ENCODE results near the gene B4GALT3.
"Not testable (repeated sequence)": the region's sequence is repeated elsewhere in the genome, so short reads cannot be mapped to it uniquely, and the experiment has no call there.

B4GALT3 gene
- 72.5 to 97.0 (median 73.6) reads per million in 3 experiments for total RNA-seq

DNA sequence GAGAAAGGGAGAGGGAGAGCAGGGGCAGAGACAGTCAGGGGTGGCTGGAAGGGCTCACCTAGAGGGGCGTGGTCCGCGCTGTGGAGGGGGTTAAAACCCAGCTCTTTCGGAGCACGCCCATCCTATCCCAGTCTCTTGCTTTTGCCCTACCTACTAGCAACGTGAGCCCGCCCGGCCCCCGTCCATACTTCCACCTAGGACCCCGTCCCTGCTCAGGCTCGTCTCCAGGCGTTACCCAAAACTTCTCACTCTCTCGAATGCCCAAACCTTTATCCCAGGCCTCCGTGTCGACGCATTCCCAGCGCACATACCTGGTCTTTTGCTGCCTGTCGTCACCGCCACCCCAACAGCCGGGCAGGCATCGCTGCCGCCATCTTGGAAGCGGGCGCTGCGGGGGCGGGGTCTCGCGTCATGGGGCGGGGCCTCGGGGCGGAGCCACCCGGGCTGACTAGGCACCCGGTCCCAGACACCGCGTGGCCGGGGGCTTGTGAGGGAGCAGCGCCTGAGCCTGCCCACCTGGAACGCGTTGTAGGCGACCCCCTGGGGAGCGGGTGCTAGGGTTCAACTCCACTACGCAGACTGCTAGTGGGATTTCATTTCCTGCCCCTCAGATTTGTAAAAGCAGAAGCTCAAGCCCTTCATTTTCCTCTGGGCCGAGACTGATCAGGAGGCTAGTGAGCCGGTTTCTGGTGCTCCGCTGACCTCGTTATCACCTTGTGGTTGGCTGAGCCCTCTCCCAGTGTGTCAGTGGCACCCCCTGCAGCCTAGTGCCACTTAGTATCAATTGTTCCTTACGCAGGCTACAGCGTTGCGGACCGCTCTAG is at the start of gene B4GALT3:
TSS of gene B4GALT3 (minus strand) at position 396 of the 824 bp plus-strand sequence. CDS start 1,447 bp downstream, outside the sequence.
- peak; percentile 88 for DNase-seq

DNA sequence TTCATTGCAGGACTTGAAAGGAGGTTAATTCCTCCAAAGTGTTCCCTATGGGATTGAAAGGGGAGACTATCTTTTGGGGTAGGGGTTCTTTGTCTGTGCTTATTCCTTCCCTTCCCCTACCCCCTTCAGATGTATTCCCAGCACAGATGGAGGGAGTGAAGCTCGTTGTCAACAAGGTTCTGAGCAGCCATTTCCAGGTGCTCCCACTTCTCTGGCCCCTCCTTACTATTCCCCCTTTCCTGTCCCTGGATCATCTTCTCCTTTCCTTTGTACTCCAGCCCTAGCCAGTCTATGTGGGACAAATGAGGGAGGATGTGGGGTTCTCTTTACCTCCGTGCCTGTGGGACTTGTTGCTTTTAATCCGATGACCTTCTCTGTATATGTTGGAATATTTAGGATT is 49.5 kb upstream of the B4GALT3 start:
- no peak for DNase-seq

DNA sequence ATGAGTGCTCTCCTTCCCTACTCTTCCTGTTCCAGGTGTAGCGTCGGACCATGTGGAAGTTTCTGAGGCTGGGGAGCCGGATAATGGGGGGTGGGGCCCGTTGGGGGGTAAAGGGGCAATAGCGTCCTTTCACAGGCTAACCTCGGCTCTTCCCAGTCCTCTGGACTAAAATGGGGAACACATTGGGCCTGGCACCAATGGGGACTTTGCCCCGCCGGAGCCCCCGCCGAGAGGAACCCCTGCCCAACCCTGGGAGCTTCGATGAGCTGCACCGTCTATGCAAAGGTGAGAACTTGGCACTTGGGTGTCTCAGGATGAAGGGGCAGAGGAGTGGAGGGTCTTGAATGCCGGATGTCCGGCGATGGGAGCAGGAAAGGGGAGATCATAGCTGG is 49.0 kb upstream of the B4GALT3 start:
- DNase-seq = no peak

DNA sequence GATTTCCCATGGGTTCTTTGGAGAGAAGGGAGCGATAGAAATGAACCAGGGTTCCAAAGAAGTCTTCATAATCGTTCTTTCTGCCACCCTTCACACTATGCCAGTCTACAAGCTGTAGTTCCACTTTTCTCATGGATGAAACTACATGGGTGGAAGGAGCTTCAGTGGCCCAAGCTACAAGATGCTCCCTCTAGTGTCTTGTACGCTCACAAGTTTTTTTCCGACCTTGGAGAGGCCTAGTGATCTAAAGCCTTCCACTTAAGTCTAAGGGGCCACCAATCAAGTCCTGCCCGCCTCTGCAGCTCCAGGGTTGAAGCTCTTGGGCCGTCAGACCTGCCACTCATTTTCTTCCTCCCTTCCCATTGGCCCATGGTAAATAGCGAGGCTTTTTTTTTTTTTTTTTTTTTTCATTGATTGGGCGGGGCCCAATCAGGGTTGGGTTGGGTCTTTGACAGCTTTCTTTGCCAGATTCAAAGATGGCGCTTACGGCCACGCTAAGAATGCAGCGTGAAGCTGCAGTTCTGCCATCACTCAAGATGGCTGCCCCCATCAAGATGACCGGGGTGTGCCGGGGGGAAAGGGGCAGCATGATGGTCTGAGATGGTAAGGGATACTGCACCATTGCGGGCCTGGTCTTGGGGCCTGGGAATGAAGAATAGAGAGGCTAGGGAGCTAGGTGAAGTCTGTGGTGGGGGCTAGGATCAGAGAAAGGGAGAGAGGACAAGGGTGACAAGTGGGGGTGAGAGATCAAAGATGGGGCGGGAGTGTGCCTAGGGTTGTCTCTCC is 48.4 kb upstream of the B4GALT3 start, which contains the start of gene TOMM40L:
TSS of gene TOMM40L (plus strand) at position 527 of the 786 bp plus-strand sequence. CDS start 430 bp downstream, outside the sequence.
- DNase-seq = peak; percentile 93

DNA sequence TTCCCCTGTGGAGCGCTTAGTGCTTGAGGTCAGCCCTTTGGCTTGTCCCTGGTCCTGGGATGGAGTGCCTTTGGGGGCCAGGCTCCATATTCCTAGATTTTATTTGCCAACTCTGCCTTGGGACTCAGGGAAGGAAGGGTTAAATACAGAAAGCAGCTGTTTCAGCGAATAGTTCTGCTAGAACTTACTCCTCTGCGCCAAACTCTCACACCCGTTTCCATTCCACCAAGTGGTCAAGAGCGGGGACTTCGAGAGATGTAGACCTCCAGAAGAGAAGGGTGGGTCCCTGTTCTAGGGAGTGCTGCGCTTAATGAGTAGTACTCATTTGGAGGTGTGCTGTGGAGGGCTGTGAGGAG is 47.8 kb upstream of the B4GALT3 start:
- no peak for DNase-seq

DNA sequence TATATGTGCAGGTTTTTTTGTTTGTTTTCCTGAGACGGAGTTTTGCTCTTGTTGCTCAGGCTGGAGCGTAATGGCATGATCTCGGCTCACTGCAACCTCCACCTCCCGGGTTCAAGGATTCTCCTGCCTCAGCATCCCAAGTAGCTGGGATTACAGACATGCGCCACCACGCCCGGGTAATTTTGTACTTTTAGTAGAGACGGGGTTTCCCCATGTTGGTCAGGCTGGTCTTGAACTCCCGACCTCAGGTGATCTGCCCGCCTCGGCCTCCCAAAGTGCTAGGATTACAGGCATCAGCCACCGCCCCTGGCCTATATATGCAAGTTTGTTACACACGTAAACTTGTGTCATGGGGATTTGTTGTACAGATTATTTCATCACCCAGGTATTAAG is 47.4 kb upstream of the B4GALT3 start:
- DNase-seq = not testable (repeated sequence)

DNA sequence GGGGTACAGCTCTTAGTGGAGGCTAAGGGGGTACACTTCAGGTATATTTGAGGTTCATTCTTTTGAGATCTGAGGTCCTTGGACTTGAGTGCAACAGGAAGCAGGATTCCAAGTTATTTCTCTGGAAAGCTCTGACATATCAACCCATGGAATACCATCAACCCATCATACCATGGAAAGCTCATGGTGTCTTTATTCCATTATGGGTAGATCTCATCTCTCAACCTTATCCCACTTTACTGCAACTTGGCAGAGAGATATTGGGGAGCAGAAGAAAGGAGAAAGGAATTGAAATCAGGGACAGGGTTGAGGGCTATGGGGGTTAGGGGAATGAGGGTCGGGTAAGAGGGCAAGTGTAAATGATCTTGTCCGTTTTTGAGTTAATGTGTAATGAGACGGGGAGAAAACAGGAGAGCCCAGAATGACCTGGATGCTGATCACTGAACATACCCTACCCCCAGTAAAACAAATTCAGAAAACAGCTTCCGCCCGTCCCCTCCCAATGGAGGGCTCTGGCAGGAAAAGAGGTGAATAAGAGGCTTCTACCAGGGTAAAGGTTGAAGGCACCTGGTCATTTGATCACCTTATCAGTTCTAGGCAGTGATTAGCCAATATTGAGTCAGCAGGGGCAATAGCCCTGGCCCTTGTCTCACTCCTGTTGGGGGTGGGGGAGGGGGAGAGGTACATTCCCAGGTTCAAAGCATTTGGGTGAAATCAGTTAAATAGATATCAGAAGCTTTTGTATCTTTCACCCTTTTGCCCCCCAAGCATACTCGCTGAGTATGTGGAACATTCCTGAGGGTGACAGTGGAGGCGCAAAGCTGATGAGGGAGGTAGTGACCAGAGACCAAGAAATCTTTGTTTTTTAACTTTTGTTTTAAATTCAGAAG is 46.7 kb upstream of the B4GALT3 start:
- no peak for DNase-seq

DNA sequence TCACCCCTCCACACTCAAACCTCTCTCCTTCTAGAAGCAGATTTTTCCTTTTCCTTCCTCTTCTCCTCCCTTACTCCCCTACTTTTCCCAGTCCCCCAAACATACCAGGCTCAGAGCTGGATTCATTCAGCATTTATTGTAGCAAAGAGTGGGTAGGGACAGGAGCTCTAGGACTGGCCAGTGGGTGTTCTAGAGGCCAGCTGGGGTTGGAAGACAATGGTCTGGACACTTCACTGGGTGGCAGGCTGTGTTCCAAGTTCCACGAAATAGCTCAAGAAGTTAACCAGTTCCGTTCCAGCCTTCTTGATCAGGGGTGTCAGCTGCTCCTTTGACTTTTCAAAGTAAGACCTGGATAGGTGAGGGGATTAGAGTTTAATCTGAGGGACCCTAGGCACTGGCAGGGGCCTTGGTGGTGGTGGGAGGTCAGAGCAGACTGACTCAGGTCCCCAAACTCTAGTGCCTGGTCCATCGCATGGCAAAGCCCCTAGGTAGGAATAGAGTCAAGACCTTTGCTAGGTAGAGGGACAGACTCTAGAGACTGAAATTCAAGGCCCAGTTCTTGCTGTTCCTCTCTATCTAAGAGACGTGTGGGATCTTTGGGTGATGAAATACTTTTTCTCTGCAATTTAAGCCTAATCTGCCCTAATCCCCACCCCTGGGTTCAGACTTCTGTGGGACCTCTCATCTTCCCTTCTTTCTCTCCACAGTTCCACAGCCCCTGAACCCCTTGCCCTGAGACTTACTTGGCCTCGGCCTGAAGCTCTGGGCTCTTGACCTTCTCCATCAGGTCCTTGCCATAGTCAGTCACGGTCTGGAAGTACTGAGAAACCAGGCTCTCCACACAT is 45.1 kb upstream of the B4GALT3 start:
- DNase-seq = no peak

DNA sequence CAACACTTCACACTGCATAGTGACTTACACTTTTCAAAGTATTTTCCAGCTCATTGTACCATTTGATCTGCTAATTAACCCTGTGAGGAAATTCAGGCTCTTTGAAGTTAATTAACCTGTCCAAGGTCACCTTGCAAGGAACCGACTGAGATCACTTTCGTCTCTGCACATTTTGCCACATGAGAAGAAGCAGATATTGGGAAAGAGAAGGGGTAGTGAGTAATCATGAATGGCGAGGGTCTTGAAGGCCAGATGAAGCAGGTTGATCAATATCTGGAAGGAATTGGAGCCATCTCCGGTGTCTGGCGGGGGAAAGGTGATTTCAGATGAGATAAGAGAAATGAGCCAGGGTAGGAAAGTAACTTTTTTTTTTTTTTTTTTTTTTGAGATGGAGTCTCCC is 42.7 kb upstream of the B4GALT3 start:
- DNase-seq = no peak

DNA sequence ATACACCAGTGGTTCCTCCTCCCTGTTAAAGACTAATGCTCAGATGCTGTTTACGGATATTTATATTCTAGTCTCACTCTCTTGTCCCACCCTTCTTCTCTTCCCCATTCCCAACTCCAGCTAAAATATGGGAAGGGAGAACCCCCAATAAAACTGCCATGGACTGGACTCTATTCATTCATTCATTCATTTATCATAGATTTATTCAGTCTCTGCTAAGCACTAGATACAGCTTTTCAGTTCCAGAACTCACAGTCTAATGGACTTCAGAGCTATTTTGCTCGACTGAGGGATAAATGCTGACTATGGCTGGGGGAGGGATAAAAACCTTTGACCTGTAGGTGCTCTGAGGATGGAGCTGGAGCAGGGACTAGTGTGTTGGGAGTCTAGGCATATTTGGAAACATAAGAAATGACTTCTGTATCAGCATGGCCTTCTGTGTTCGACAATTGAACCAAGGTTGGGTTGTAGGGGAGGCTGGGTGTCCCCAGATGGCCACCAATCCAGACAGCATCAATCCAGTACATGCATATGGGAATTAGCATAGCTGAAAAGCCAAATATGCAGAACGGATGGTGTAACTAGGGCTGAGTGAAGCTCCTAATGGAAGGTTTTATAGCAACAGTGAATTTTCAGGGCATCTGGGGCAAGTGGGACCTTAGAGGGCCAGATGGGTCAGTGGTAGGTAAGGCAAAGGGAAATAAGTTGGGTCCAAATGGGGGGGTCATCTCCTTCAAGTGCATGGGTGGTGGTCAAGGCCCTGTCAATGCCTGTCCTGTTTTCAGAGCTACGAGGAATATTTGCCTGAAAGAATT is 42.0 kb upstream of the B4GALT3 start:
- DNase-seq = no peak

DNA sequence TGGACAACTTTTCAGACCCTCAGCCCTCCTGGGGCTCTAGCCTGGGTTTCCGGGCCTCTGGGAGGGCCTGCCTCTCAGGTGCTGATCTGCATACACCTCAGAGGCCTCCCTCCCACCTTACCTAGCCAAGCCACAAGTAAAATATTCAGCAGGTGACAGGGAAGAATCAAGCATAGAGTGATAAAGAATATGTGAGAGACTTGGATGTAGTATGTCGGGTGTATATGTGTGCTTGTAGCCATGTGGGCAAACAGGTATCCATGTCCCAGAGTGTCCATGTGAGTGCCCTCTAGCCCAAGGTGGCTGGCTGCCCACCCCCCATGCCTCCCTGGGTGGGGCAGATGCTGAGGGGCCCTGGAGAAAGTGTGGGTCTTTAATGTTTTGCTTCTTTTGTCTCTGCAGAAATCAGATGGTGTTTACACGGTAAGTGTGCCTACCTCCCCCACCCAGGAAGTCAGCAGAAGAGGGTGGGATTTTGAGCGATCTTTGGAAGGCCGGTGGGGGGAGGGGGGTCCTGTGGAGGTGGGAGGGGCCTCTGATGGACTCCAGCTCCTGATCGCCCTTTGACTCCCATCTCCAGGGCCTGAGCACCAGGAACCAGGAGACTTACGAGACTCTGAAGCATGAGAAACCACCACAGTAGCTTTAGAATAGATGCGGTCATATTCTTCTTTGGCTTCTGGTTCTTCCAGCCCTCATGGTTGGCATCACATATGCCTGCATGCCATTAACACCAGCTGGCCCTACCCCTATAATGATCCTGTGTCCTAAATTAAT is 41.2 kb upstream of the B4GALT3 start:
- no peak for DNase-seq

DNA sequence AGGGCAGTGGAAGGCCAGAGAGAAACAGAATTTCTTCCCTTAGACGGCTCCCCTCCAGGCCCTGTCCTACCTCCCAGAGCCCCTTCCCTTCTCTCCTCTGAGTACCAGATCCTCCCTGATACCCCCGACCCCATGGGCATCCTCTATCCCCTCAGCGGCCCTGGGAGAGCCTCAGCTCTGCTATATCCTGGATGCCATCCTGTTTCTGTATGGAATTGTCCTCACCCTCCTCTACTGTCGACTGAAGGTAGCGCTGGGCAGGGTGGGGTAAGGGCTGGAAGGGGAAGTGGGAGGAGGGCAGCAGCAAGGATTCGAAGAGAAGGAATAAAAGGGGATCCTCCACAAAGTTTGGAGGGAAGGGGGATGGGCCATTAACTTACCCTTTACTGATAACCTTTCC is 40.5 kb upstream of the B4GALT3 start:
- no peak for DNase-seq

DNA sequence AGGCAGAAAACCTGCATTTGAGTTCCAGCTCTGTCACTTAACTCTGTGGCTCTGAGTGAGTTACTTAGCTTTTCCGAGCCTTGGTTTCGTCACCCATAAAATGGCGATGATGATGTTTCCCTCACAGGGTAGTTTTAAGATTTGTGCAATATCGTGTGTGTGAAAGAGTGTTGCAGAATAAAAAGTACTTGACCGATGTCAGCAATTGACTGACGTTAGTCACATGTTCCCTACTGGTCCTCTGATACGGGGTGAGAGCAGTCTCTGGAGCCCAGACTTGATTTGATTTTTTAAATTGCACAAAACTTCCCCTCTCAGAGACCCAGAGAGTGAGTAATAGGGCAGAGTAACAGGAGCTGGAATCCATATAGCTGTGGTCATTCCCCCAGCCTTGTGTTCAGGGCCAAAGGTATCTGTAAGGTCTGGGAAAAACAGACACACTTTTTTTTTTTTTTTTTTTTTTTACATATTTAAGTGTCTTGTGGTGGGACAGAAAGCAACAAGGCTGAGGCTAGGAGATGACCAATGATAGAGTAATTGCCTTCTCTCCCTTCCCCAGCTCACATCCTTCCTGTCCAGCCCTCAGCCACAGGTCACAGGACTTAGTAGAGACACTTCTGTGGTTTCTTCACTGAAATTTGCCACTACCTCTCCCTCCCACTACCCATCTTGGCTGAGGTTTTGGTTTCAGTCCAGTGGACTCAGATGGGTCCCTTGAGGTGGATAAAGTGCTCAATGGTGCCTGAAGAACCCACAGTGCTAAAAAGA is 39.8 kb upstream of the B4GALT3 start:
- DNase-seq = no peak

DNA sequence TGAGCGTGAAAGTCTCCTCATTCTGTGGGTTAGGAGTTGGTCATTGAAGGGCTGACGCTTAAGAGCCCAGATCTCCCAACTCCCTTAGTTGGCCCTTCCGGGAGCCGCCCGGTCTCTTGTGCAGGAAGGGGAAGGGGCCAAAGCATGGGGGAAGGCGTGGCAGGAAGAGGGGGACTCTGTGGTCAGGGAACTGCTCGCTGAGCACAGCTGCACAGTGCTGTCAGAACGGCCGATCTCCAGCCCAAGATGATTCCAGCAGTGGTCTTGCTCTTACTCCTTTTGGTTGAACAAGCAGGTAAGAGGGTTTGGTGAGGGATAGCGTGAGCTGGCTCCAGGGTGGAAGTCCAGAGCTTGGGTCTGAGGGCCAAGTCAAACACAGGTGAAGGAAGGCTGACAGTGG is 37.8 kb upstream of the B4GALT3 start, which contains the start of gene FCER1G:
TSS of gene FCER1G (plus strand) at position 220 of the 400 bp plus-strand sequence. CDS start at position 247, 27 bp downstream.
- no peak for DNase-seq

DNA sequence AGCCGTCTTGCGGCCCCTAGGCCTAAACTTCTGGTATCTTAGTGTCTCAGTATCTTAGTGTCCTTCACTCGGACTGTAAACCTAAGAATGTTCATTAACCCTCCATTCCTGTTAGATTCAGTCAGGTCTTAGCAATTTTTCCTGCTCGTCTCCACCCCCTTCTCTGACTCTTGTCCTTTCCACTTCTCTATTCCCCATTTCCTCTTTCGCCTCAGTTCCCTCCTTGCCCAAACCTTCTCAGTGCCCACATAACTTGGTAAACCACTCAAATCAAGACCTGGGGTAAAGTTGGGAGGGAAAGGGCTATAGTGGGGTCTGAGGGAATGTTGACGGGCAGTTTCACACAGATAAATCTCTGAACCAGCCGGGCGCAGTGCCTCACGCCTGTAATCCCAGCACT is 37.1 kb upstream of the B4GALT3 start:
- no peak for DNase-seq

DNA sequence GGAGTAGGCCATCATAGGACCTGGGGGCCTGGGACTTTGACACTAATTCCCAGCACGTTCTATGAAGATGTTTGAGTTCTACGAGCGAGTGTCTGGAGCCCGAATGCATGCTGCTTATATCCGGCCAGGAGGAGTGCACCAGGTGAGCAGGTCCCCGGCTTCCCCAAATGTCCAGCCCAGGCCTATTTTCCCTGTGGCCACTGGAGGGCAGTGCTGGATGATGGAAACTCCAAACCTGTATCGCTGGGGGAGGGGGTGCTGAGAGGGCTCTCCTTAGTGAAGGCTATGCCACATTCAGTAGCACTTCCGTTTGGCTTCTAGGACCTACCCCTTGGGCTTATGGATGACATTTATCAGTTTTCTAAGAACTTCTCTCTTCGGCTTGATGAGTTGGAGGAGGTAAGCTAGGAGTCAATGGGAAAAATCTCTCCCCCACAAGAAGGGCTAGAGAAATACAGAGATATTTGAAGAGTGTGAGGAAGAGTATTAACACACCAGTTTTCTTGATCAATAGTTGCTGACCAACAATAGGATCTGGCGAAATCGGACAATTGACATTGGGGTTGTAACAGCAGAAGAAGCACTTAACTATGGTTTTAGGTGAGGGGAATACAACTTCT is 32.6 kb upstream of the B4GALT3 start:
- DNase-seq = peak; percentile 52

DNA sequence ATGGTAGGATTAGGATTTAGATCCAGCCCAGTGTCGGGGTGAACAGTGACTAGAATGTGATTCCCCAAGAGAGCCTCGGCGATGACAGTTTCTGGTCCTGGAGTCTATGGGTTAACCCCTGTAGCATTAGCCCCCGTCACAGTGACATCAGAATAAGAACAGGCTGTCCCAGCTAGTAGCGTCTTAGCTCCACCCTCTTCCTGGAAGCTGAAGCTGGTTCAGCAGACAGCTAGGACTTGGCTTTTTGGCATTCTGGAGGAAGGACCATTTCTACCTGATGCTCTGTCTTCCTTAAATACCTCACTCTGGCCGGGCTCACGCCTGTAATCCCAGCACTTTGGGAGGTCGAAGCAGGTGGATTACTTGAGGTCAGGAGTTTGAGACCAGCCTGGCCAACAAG is 29.9 kb upstream of the B4GALT3 start:
- no peak for DNase-seq

DNA sequence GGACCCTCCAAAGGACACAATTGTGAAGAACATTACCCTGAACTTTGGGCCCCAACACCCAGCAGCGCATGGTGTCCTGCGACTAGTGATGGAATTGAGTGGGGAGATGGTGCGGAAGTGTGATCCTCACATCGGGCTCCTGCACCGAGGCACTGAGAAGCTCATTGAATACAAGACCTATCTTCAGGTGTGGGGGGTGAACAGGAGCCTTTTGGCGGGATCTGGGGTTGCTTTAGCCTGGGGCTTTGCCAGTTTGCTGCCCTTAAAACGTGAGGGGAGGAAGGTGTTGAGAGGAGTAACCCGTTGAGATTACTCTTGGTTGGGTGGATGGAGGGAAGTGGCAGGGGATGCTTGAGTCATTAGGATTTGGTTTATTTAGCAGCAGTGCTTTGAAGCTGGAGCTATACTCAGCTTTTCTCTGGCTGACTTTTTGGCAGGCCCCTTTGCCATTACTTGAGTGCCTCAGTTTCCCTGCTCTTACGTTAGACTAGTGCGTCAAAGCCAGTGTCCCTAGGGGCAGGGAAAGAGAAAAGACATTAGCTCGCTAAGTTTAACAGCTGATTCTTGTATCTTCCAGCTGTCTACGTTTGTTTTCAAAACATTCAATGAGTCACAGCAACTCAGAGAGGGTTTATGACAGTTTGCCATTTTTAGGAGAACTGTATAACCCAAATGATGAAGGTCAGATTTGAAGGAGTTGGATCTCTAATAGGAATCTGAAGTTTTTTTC is 29.3 kb upstream of the B4GALT3 start:
- DNase-seq = no peak
